AG09309 (cell line): ENCODE measurements around the gene EEIG1.

ENCODE experiments used
- DNase-seq: peaks from one replicate; pipeline ENCODE4 v3.0.0-alpha.2; 2010; ENCODE audit warnings: low read depth
- H3K4me3 ChIP-seq: 2 replicates; pipeline ENCODE4 v1.5.1; 2011; ENCODE audit warnings: mild to moderate bottlenecking, low read depth, low read length, moderate library complexity; ENCODE audit not compliant: control insufficient read depth
- TF ChIP-seq, protein P1 (sequence below): IDR thresholded peaks from 2 replicates; pipeline ENCODE4 v1.5.1; 2011; ENCODE audit warnings: mild to moderate bottlenecking, low read depth, low read length, inconsistent platforms; ENCODE audit not compliant: insufficient read depth, control insufficient read depth; ENCODE audit errors: missing control alignments

The EEIG1 gene

DNA sequence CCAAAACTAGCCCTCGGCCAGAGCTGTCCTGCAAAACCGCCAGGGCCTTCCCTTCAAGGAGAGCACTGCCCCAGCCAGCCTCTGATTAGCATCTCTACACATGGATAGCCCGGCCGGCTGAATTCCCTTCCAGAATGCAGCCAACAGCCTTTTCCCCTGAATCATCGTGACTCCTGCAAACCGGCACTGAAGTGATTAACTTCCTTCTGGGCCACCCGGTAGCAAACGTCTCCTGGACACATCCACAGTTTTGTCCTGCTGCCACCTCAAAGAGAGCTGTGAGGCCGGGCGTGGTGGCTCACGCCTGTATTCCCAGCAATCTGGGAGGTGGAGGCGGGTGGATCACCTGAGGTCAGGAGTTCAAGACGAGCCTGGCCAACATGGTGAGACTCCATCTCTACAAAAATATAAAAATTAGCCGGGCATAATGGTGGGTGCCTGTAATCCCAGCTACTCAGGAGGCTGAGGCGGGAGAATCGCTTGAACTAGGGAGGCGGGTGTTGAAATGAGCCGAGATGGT is 21.1 kb upstream of the EEIG1 start:
- TF ChIP-seq, protein P1, sequence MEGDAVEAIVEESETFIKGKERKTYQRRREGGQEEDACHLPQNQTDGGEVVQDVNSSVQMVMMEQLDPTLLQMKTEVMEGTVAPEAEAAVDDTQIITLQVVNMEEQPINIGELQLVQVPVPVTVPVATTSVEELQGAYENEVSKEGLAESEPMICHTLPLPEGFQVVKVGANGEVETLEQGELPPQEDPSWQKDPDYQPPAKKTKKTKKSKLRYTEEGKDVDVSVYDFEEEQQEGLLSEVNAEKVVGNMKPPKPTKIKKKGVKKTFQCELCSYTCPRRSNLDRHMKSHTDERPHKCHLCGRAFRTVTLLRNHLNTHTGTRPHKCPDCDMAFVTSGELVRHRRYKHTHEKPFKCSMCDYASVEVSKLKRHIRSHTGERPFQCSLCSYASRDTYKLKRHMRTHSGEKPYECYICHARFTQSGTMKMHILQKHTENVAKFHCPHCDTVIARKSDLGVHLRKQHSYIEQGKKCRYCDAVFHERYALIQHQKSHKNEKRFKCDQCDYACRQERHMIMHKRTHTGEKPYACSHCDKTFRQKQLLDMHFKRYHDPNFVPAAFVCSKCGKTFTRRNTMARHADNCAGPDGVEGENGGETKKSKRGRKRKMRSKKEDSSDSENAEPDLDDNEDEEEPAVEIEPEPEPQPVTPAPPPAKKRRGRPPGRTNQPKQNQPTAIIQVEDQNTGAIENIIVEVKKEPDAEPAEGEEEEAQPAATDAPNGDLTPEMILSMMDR = no peak
- no peak overlapping the region for H3K4me3 ChIP-seq
- peak; percentile 68 for DNase-seq

DNA sequence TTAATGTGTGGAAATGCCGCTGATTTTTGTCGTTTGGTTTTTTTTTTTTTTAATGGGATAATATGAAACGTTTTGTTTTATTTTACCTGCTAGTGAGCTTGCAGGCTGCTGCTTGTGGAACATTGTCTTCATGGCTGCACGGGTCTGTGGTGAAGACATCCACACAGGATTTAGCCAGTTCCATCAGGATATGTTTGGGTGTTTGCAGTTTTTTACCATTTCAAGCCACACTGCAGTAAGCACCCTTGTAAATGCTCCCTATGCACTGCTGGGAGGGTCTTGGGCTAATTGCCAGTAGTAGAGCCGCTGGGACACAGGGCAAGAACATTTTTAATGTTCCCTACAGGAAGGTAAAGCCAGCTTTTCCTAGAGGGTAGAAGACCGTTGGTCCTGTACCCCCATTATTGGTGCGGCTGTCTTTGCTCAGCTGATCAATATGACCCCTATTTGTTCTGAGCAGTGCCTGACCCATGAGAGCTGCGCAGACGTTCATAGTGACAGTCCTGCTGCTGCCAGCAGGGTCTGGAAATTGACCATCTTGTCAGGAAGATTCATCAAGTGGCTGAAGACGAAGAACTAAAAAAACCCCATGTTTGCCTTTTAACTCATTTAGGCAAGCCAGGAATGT is 20.5 kb upstream of the EEIG1 start:
- TF ChIP-seq, protein P1 = no peak
- no peak for DNase-seq
- H3K4me3 ChIP-seq = no peak overlapping the region

DNA sequence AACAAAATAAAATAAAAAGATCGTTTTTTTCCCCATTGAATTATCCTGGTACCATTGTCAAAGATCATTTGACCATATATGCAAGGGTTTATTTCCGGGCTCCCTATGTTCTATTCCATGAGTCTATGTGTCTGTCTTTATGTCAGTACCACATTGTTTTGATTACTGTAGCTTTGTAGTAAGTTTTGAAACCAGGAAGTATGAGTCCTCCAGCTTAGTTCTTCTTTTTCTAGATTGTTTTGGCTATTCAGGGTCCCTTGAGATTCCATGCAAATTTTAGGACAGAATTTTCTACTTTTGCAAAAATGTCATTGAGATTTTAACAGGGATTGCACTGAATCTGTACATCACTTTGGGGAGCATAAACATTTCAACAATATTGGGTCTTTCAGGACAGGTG is 18.7 kb upstream of the EEIG1 start:
- no peak for DNase-seq
- H3K4me3 ChIP-seq = no peak overlapping the region
- TF ChIP-seq, protein P1 = no peak

DNA sequence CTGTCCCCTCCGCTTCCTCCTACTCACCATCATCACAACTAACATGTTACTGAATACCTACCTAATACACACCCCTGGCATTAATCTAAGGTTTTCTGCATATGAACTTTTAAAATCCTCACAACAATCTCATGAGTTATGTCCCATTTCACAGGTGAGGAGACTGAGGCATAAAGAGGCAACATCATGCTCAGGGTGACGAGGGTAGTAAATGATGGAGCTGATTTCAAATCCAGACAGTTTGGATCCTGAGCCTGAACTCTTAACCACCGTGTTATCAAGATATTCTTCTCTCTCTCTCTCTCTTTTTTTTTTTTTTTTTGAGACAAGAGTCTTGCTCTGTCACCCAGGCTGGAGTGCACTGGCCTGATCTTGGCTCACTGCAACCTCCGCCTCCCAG is 12.9 kb upstream of the EEIG1 start:
- no peak for DNase-seq
- TF ChIP-seq, protein P1 = no peak
- no peak overlapping the region for H3K4me3 ChIP-seq

DNA sequence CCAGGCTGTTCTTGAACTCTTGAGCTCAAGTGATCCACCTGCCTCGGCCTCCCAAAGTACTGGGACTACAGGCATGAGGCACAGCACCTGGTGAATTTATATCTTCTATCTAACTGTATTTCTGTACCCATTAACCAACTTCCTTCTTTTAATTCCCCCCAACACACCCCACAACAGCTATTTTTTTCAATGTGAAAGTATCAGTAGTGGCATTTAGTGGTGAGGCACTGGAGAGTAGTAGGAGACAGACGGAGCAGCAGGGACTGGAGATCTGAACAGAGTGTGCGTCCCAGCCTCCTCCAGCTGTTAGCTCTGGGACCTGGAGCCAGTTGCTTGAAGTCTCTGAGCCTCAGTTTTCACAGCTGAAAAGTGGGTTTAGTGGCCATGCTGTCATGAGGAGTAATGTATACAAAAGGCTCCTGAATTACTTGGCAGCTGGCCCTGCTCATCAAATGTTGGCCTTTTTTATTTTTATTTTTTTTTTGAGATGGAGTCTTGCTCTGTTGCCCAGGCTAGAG is 11.0 kb upstream of the EEIG1 start:
- no peak for DNase-seq
- TF ChIP-seq, protein P1 = no peak
- H3K4me3 ChIP-seq = no peak overlapping the region

DNA sequence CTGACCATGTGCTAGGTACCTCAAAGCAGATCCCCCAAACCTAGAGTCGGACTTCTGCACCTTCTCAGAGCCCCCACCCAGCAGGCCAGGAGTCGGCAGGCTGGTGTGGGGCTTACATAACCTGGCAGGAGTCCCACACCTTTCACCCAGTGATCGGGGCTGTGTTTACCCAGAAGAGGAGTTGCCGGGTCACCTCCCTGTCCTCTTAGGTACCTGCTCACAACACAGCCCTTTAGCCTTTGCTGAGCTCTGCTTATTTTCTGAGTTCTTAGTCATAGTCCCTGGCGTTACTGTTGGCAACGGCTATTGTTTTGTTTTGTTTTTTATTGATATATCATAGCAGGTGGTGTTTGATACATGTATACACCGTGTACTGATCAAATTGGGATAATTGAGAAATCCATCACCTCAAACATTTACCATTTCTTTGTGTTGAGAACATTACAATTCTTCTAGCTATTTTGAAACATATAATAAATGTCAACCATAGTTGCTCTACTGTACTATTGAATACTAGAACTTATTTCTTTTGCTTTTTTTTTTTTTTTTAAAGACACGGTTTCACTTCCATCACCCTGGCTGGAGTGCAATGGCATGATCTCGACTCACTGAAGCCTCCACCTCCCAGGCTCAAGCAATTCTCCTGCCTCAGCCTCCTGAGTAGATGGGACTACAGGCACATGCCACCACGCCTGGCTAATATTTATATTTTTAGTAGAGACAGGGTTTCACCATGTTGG is 10.4 kb upstream of the EEIG1 start:
- no peak overlapping the region for H3K4me3 ChIP-seq
- DNase-seq = no peak
- TF ChIP-seq, protein P1 = no peak
